ENCODE measurements around the gene OR56A1. TPM values are rescaled to one million over a fixed set of nuclear protein-coding genes. Genes with fewer than 3 reads are reported as not detected.

The OR56A1 gene
- total RNA-seq, 4 donors from 2014 or later: not detected

GRCh38 chr11:6012035-6012668 lies 18.4 kb downstream of the OR56A1 start:
- no peak for TF ChIP-seq POLR2A (IDR thresholded peaks at IDR 0.05)
- TF ChIP-seq, protein P1, sequence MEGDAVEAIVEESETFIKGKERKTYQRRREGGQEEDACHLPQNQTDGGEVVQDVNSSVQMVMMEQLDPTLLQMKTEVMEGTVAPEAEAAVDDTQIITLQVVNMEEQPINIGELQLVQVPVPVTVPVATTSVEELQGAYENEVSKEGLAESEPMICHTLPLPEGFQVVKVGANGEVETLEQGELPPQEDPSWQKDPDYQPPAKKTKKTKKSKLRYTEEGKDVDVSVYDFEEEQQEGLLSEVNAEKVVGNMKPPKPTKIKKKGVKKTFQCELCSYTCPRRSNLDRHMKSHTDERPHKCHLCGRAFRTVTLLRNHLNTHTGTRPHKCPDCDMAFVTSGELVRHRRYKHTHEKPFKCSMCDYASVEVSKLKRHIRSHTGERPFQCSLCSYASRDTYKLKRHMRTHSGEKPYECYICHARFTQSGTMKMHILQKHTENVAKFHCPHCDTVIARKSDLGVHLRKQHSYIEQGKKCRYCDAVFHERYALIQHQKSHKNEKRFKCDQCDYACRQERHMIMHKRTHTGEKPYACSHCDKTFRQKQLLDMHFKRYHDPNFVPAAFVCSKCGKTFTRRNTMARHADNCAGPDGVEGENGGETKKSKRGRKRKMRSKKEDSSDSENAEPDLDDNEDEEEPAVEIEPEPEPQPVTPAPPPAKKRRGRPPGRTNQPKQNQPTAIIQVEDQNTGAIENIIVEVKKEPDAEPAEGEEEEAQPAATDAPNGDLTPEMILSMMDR (IDR thresholded peaks at IDR 0.05): no peak
- DNase-seq: no peak
- no peaks in the 10 kb centered on the region for H3K9me3 ChIP-seq
- no peak overlapping the region for H3K27ac ChIP-seq
- WGBS, 2 donors: 68 to 76% methylated on average over 3 to 4 of the region's 4 CpGs
- H3K27me3 ChIP-seq: no peaks in the 10 kb centered on the region
- no peaks in the 10 kb centered on the region for H3K4me1 ChIP-seq
- no peaks in the 10 kb centered on the region for H3K36me3 ChIP-seq
- no peak overlapping the region for H3K4me3 ChIP-seq (replicated peaks in 1 of 3)
- intact Hi-C loops (cut with DNase I): no loop called here

DNA sequence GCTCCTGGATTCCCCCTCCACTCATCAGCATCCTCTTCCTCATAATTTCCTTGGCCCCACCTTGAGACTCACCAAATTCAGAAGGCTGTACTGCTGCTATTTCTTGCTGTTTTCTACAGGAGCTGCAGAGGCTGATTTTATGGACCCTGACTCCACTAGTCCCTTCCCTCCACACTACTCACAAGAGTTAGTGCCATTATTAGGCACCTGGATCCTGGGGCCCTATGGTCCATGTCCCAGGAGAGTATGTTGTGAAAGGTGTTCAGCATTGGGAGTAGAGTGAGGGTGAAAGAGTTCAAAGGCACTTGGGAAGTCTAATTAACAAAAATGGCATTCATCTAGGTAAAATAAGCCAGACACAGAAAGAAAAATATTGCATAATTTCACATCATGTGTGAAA lies 23.7 kb downstream of the OR56A1 start, which contains the start of gene OR56A4:
Gene OR56A4 (minus strand): TSS at position 101 of the 400 bp plus-strand sequence. CDS start 3,954 bp downstream, outside the sequence.
- TF ChIP-seq, protein P1 (IDR thresholded peaks at IDR 0.05): no peak
- no peak for TF ChIP-seq POLR2A (IDR thresholded peaks at IDR 0.05)
- no peaks in the 10 kb centered on the region for H3K27me3 ChIP-seq
- no peak for DNase-seq
- no peak within 1 kb of the TSS for H3K27ac ChIP-seq
- no peak within 1 kb of the TSS for H3K4me3 ChIP-seq (replicated peaks in 1 of 3)
- no peaks in the 10 kb centered on the region for H3K4me1 ChIP-seq
- H3K9me3 ChIP-seq: no peaks in the 10 kb centered on the region
- H3K36me3 ChIP-seq: no peaks in the 10 kb centered on the region
- intact Hi-C loops (cut with DNase I): no loop called here

- Histone ChIP-seq H3K4me1 (no peaks in the 10 kb centered on the region), H3K27ac (no peak overlapping the region), H3K36me3 (no peaks in the 10 kb centered on the region), H3K9me3 (no peaks in the 10 kb centered on the region), H3K4me3 (replicated peaks in 1 of 3) (no peak overlapping the region), H3K27me3 (no peaks in the 10 kb centered on the region)
- no peak for DNase-seq
- intact Hi-C loops (cut with DNase I): no loop called here
- TF ChIP-seq POLR2A (IDR thresholded peaks at IDR 0.05): no peak
- TF ChIP-seq, protein P1 (IDR thresholded peaks at IDR 0.05): no peak
Measured at GRCh38 chr11:6006395-6006794, 24.2 kb downstream of the OR56A1 start.

- intact Hi-C loops (cut with DNase I): no loop called here
- WGBS, 2 donors: 75 to 79% methylated on average over 7 of the region's 7 CpGs
Measured at GRCh38 chr11:6002202-6002699, 28.3 kb downstream of the OR56A1 start.

GRCh38 chr11:5994791-5995190 lies 35.8 kb downstream of the OR56A1 start:
- 83 to 90% methylated on average over 13 to 14 of the region's 14 CpGs for WGBS, 2 donors
- Histone ChIP-seq H3K36me3 (no peaks in the 10 kb centered on the region), H3K27ac (no peak overlapping the region), H3K9me3 (no peaks in the 10 kb centered on the region), H3K4me1 (no peaks in the 10 kb centered on the region), H3K27me3 (no peaks in the 10 kb centered on the region), H3K4me3 (replicated peaks in 1 of 3) (no peak overlapping the region)
- no peak for DNase-seq
- TF ChIP-seq POLR2A (IDR thresholded peaks at IDR 0.05): no peak
- TF ChIP-seq, protein P1 (IDR thresholded peaks at IDR 0.05): no peak
- intact Hi-C loops (cut with DNase I): no loop called here

More at GRCh38 chr11:6002202-6002699, 28.3 kb downstream of the OR56A1 start:
- no peaks in the 10 kb centered on the region for H3K4me1 ChIP-seq
- no peak for DNase-seq
- TF ChIP-seq, protein P1 (IDR thresholded peaks at IDR 0.05): no peak
- no peak for TF ChIP-seq POLR2A (IDR thresholded peaks at IDR 0.05)
- H3K27ac ChIP-seq: no peak overlapping the region
- no peaks in the 10 kb centered on the region for H3K27me3 ChIP-seq
- H3K36me3 ChIP-seq: no peaks in the 10 kb centered on the region
- no peak overlapping the region for H3K4me3 ChIP-seq (replicated peaks in 1 of 3)
- H3K9me3 ChIP-seq: no peaks in the 10 kb centered on the region

All from thyroid gland (tissue), 4 donors.